GM21390 (cell line): ENCODE measurements around the gene CDKN2C.
"Not testable (repeated sequence)": the region's sequence is repeated elsewhere in the genome, so short reads cannot be mapped to it uniquely, and the experiment has no call there.

Experiments used
- ATAC-seq: cut with Tn5 transposase; IDR thresholded peaks from one replicate; pipeline ENCODE4 v1.9.1; 2021; ENCODE audit not compliant: unreplicated experiment

Gene CDKN2C

GRCh38 chr1:50969611-50970508 is at the start of gene CDKN2C:
Gene CDKN2C (plus strand): TSS chr1:50970245. CDS start chr1:50970369, 124 bp downstream.
- peak; percentile 26 for ATAC-seq

GRCh38 chr1:50920409-50920808 is 49.6 kb upstream of the CDKN2C start:
- ATAC-seq = no peak

- ATAC-seq = no peak
These were observed 49.0 kb upstream of the CDKN2C start for GRCh38 chr1:50921029-50921428.

GRCh38 chr1:50923564-50923963 is 46.5 kb upstream of the CDKN2C start:
- no peak for ATAC-seq

DNA sequence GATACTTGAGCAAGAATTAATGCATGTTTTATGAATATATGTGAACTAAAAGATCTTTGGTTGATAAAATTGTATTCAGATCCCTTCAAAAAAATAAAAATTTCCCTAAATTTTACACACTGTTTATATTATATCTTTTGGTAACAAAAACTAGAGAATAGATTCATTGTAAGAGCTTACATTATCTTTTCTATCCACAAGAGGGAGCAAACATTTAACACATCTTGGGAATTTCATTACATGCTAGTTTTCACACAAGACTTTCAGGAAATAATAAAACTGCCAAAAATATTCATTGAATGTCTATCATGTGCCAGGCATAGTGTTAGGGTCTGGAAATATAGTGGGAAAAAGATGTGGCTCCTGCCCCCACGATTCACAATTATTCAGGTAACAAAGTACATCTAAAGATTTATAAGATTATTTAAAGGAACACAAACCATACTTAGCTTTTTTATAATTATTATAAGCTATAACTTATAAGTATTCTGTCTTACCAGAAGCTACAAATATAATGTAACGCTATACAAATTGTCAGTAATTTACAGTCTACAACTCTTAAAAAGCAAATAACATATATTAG is 40.6 kb upstream of the CDKN2C start:
- no peak for ATAC-seq

- ATAC-seq = peak; percentile 67
These were observed 39.9 kb upstream of the CDKN2C start for GRCh38 chr1:50930193-50930592.

GRCh38 chr1:50930965-50931737 is 38.9 kb upstream of the CDKN2C start:
- ATAC-seq = no peak

DNA sequence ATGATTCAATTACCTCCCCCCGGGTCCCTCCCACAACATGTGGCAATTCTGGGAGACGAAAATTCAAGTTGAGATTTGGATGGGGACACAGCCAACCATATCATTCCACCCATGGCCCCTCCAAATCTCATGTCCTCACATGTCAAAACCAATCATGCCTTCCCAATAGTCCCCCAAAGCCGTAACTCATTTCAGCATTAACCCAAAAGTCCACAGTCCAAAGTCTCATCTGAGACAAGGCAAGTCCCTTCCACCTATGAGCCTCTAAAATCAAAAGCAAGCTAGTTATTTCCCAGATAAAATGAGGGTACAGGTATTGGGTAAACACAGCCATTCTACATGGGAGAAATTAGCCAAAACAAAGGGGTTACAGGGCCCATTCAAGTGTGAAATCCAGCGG is 38.0 kb upstream of the CDKN2C start:
- ATAC-seq = not testable (repeated sequence)

DNA sequence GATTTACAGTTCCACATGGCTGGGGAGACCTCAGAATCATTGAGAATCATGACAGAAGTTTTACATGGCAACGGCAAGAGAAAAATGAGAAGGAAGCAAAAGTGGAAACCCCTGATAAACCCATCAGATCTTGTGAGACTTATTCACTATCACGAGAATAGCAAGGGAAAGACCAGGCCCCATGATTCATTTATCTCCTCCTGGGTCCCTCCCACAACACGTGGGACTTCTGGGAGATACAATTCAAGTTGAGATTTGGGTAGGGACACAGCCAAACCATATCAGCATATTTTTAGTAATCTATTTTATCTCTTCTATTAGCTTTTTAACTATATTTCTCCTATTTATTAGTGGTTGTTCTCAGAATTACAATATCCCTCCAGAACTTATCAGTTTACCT is 36.3 kb upstream of the CDKN2C start:
- ATAC-seq = not testable (repeated sequence)

DNA sequence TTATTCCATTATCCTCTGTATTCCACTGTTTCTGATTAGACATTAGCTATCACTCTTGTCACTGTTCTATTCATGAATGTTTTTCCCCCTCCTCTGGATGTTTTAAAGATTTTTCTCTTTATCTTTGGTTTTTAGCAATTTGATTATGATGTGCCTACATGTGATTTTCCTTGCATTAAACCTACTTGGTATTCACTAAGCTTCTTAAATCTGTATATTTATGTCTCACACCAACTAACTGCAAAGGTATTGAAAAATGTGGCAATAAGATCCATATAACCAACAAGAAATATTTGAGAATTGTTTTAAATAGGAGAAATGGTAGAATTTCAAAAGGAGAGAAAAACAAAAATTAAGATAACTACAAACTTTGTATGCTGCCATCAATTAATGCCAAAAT is 35.2 kb upstream of the CDKN2C start:
- ATAC-seq = no peak

DNA sequence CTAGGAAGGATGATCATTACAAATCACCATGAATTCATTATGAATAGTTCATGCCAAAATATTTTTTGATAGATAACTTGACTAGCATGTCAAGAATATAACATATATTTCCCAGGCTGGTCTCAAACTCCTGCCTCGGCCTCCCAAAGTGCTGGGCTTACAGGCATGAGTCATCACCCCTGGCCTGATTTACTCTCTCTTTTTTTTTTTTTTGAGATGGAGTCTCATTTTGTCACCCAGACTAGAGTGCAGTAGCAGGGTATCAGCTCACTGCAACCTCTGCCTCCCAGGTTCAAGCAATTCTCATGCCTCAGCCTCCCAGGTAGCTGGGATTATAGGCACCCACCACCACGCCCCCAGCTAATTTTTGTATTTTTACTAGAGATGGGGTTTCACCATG is 34.8 kb upstream of the CDKN2C start:
- ATAC-seq = not testable (repeated sequence)

DNA sequence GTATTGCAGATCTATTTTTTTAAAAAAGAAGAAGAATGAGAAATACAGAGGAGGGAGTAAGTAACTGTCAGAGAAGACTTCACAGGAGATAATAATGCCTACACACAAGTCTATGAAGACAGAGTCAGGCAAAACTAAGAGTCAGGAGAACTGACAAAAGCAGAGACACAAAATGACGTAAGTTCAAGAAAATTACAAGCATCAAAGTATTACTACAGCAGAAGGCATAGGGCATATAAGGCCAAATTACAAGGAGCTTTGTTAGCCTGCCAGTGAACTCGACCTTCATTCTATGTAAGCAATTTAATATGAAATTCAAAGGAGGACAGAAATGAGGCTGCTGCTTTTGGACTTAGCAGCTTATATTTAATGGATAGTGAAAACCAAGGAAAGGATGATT is 33.7 kb upstream of the CDKN2C start:
- no peak for ATAC-seq

- ATAC-seq = no peak
These were observed 29.8 kb upstream of the CDKN2C start for GRCh38 chr1:50940291-50940690.

GRCh38 chr1:50942334-50942733 is 27.7 kb upstream of the CDKN2C start:
- no peak for ATAC-seq

- ATAC-seq = no peak
These were observed 20.6 kb upstream of the CDKN2C start for GRCh38 chr1:50949286-50949982.

DNA sequence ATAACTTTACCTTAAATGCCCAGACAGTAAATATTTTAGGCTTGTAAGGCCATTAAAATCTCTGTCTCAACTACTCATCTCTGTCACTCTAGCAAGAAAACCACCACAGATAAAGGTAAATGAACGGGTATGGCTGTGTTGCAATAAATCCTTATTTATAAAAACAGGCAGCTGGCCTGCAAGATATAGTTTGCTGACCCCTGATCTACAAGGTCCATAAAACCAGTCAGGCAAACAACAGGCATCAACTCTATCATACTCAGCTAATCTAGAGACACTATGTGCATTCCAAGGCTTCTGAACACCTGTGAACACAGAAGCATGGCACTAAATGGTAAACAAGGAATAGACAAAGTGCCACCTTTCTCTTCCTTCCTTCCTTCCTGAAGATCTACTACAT is 19.6 kb upstream of the CDKN2C start:
- no peak for ATAC-seq

DNA sequence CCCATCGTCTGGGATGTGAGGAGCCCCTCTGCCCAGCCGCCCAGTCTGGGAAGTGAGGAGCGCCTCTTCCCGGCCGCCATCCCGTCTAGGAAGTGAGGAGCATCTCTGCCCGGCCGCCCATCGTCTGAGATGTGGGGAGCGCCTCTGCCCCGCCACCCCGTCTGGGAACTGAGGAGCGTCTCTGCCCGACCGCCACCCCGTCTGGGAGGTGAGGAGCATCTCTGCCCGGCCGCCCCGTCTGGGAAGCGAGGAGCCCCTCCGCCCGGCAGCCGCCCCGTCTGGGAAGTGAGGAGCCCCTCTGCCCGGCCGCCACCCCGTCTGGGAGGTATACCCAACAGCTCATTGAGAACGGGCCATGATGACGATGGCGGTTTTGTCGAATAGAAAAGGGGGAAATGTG is 17.5 kb upstream of the CDKN2C start:
- ATAC-seq = not testable (repeated sequence)

- ATAC-seq = no peak
These were observed 14.9 kb upstream of the CDKN2C start for GRCh38 chr1:50955116-50955515.

GRCh38 chr1:50959303-50959912 is 10.6 kb upstream of the CDKN2C start:
- peak; percentile 8 for ATAC-seq
